GM12878 (cell line): ENCODE measurements around the gene LONRF3. TPM values are rescaled to one million over a fixed set of nuclear protein-coding genes. Genes with fewer than 3 reads are reported as not detected.

Experiments used
- ATAC-seq: fragments of 200-7000 bp; cut with Tn5 transposase; 3 replicates; pipeline ENCODE4 v1.9.1; 2020; ENCODE audit warnings: mild to moderate bottlenecking, moderate library complexity
- BruUV-seq: library from RNA; stranded (reverse); fragments of 400-500 nt; replicated peaks from 2 replicates; lab custom pipeline; 2021; lab: Mats Ljungman, UMichigan
- CTCF ChIA-PET: fragments of 300-600 bp; sonication (Branson Sonifier 250); formaldehyde crosslinking; extraction: SDS; loops from one replicate; lab custom pipeline; 2021; ENCODE audit warnings: inconsistent platforms; lab: Yijun Ruan, JAX
- POLR2A ChIA-PET: fragments of 350-600 bp; formaldehyde crosslinking; extraction: SDS; loops from one replicate; lab custom pipeline; 2021; ENCODE audit warnings: inconsistent platforms; lab: Charles Lee
- RAD21 ChIA-PET: fragments of 300-600 bp; sonication (Branson Sonifier 250); formaldehyde crosslinking; loops from one replicate; lab custom pipeline; 2023; ENCODE audit warnings: antibody characterized with exemption; ENCODE audit not compliant: unreplicated experiment; lab: Charles Lee
- SMC1A ChIA-PET: fragments of 300-600 bp; sonication (Branson Sonifier 250); formaldehyde crosslinking; loops from one replicate; lab custom pipeline; 2023; ENCODE audit not compliant: unreplicated experiment, uncharacterized antibody; lab: Charles Lee
- DNase-seq: peaks from one replicate; pipeline ENCODE4 v3.0.0-alpha.2; 2011; ENCODE audit warnings: low read depth, low spot score
- FAIRE-seq: peaks from 3 replicates; lab custom pipeline; 2011; peaks lifted over from hg19 to GRCh38; lab: Jason Lieb, UNC
- H2AFZ ChIP-seq: 2 replicates; pipeline ENCODE4 v1.6.0; 2011; ENCODE audit warnings: low read depth, low read length, control low read depth; ENCODE audit not compliant: control insufficient read depth
- H3K27ac ChIP-seq: 2 replicates; pipeline ENCODE4 v1.5.1; 2011; ENCODE audit warnings: control low read depth; ENCODE audit not compliant: control insufficient read depth, insufficient read depth
- H3K27me3 ChIP-seq, 2 experiments: replicated peaks in 1 of 2; 2 replicates each; pipeline versions ENCODE4 v1.6.0 to v1.6.1; 2011; ENCODE audit warnings: low read length in 1 of 2; ENCODE audit not compliant: control insufficient read depth in 2 of 2, insufficient read depth in 2 of 2
- H3K36me3 ChIP-seq, 2 experiments: 2 replicates each; pipeline ENCODE4 v1.5.1; 2011; ENCODE audit warnings: low read length in 1 of 2; ENCODE audit not compliant: control insufficient read depth in 2 of 2, insufficient read depth in 2 of 2
- H3K4me1 ChIP-seq: 2 replicates; pipeline ENCODE4 v1.6.1; 2011; ENCODE audit warnings: mild to moderate bottlenecking, low read length, moderate library complexity, mixed read lengths; ENCODE audit not compliant: control insufficient read depth, insufficient read depth
- H3K4me2 ChIP-seq: 2 replicates; pipeline ENCODE4 v1.6.0; 2011; ENCODE audit warnings: control low read depth; ENCODE audit not compliant: control insufficient read depth, insufficient read depth
- H3K4me3 ChIP-seq: fragments of 200-600 bp; sonication (generic); 2 replicates; pipeline ENCODE4 v1.5.1; 2016
- H3K79me2 ChIP-seq: 2 replicates; pipeline ENCODE4 v1.6.0; 2011; ENCODE audit warnings: low read length; ENCODE audit not compliant: control insufficient read depth, insufficient read depth
- H3K9ac ChIP-seq: 2 replicates; pipeline ENCODE4 v1.8.0; 2011; ENCODE audit warnings: low read length, control low read depth, mixed read lengths; ENCODE audit not compliant: control insufficient read depth, insufficient read depth
- H3K9me3 ChIP-seq: replicated peaks from 3 replicates; pipeline ENCODE4 v1.5.1; 2011; ENCODE audit warnings: mild to moderate bottlenecking, low read length; ENCODE audit not compliant: control insufficient read depth, insufficient read depth
- H4K20me1 ChIP-seq: 2 replicates; pipeline ENCODE4 v1.6.0; 2011; ENCODE audit not compliant: control insufficient read depth, insufficient read depth
- CEBPB ChIP-seq, 2 experiments: fragments of 150-350 bp in 1 of 2; IDR thresholded peaks; 2 replicates each; pipeline ENCODE4 v1.6.1; 2012 to 2014; ENCODE audit warnings: low read depth in 2 of 2, low read length in 2 of 2, borderline replicate concordance in 1 of 2, inconsistent platforms in 1 of 2
- SIN3A ChIP-seq: IDR thresholded peaks from 2 replicates; pipeline ENCODE4 v1.6.1; 2012; ENCODE audit warnings: low read depth, low read length, improper control_type of control experiment
- SMC3 ChIP-seq: IDR thresholded peaks from 2 replicates; pipeline ENCODE4 v1.6.1; 2011; ENCODE audit warnings: low read length, improper control_type of control experiment, borderline replicate concordance
- STAT3 ChIP-seq: IDR thresholded peaks from 2 replicates; pipeline ENCODE4 v1.6.1; 2011; ENCODE audit warnings: low read depth, low read length, improper control_type of control experiment
- TBL1XR1 ChIP-seq: IDR thresholded peaks from 2 replicates; pipeline ENCODE4 v1.6.1; 2012; ENCODE audit warnings: low read depth, low read length, improper control_type of control experiment
- WGBS: methylation state at CpG from one replicate; pipeline ENCODE4 v1.1.6; 2016; ENCODE audit warnings: low lambda C conversion rate; ENCODE audit not compliant: insufficient replicate concordance, insufficient coverage; ENCODE audit errors: missing lambda C conversion rate; 5-methylcytosine and 5-hydroxymethylcytosine counted together
- in situ Hi-C: fragments of 300-500 bp; cut with MboI; formaldehyde crosslinking; loops from 9 replicates; pipeline ENCODE4 v1.14.3; 2018; ENCODE audit warnings: mixed read lengths
- intact Hi-C: fragments of 100-400 bp; cut with micrococcal nuclease; formaldehyde crosslinking; loops from one replicate; pipeline ENCODE4 v1.14.2; 2022; ENCODE audit not compliant: unreplicated experiment
- polyA plus RNA-seq, 11 experiments: library from polyadenylated mRNA; depleted of rRNA in 4 of 11; unstranded in 6 of 11; stranded (reverse) in 5 of 11; fragments of >200 nt; fragmentation: Nextera tagmentation in 4 of 11; fragmentation: Illumina TruSeq in 1 of 11; extraction: Ambion mirVana in 4 of 11; extraction: Trizol in 1 of 11; gene quantifications; 1 replicate in 1 of 11; 2 replicates in 10 of 11; pipeline versions ENCODE4 v1.2.1 to v1.2.3, GENCODE V29; 2011 to 2016; ENCODE audit warnings: inconsistent platforms in 2 of 11, missing spikeins in 2 of 11, low read depth in 1 of 11
- total RNA-seq, 4 experiments: library from RNA; depleted of rRNA in 3 of 4; stranded (reverse); fragments of >200 nt in 3 of 4; fragmentation: Illumina TruSeq in 1 of 4; extraction: Trizol in 1 of 4; gene quantifications; 2 replicates each; pipeline versions ENCODE4 v1.2.1 to v1.2.3, GENCODE V29; 2013 to 2021
- TF ChIP-seq, protein P1 (sequence below): IDR thresholded peaks from 2 replicates; pipeline ENCODE4 v1.6.1; 2012; ENCODE audit warnings: low read depth, low read length, improper control_type of control experiment
- TF ChIP-seq, protein P2 (sequence below), 3 experiments: IDR thresholded peaks in 2 of 3; conservative IDR thresholded peaks in 1 of 3; 2 replicates each; pipeline ENCODE4 v1.5.1; 2011; ENCODE audit warnings: low read depth in 3 of 3, low read length in 3 of 3, mild to moderate bottlenecking in 3 of 3, control low read depth in 2 of 3, moderate library complexity in 2 of 3, inconsistent platforms in 1 of 3, mixed read lengths in 1 of 3; ENCODE audit not compliant: control insufficient read depth in 2 of 3, insufficient read depth in 1 of 3; ENCODE audit errors: extremely low read depth in 1 of 3
- TF ChIP-seq, protein P3 (sequence below): IDR thresholded peaks from 2 replicates; pipeline ENCODE4 v1.6.1; 2011; ENCODE audit warnings: borderline replicate concordance, low read depth, mild to moderate bottlenecking, moderate library complexity, mixed read lengths, low read length; ENCODE audit not compliant: insufficient read depth; ENCODE audit errors: extremely low read length
- TF ChIP-seq, protein P4 (sequence below): fragments of 450-650 bp; formaldehyde crosslinking; IDR thresholded peaks from 2 replicates; pipeline ENCODE4 v1.5.0; 2022; ENCODE audit warnings: mild to moderate bottlenecking, missing genetic modification characterization

Gene LONRF3
- total and polyA plus RNA-seq, 10 of the 15 experiments (the other 5 are each of a cell fraction or from before 2014, with no cell fraction given) = 0.05 to 0.23 (median 0.09) TPM; not detected in 3

DNA sequence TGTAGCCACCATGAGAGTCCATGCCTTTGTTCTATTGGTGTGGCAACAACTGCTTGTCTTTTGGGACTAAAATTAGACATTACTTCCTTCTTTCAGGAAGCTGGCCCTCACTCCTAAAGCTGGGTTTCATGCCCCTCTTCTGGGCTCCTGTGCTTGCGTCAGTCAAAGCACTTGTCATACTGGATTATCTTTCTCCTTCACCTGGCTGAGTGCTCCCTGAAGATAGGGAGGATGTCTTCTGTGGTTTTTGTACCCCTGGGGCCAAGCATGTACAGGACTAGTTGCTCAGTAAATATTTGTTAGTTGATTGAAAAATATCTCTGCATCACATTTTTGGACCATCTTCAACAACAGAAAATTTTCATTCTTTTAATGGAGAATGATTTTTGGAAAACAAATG is 26.1 kb upstream of the LONRF3 start:
- whole genome bisulfite sequencing = 8% methylated on average over 1 of the region's 1 CpG
- no peaks in the 10 kb centered on the region for H3K27me3 ChIP-seq
- H3K27ac ChIP-seq = no peak overlapping the region
- BruUV-seq = no TSS peak
- H3K9me3 ChIP-seq = no peaks in the 10 kb centered on the region
- POLR2A ChIA-PET = no interaction called here
- H3K79me2 ChIP-seq = no peaks in the 10 kb centered on the region
- intact Hi-C loops = no loop called here
- H3K4me2 ChIP-seq = no peak overlapping the region
- no peaks in the 10 kb centered on the region for H3K36me3 ChIP-seq
- H2AFZ ChIP-seq = no peak overlapping the region
- CTCF ChIA-PET = no interaction called here
- H3K4me1 ChIP-seq = no peaks in the 10 kb centered on the region
- ATAC-seq (no peak), FAIRE-seq (no peak), DNase-seq (no peak)
- no peaks in the 10 kb centered on the region for H4K20me1 ChIP-seq
- SMC1A ChIA-PET = no interaction called here
- RAD21 ChIA-PET = no interaction called here
- in situ Hi-C loops = no loop called here
- H3K4me3 ChIP-seq = no peak overlapping the region
- TF ChIP-seq, protein P1, sequence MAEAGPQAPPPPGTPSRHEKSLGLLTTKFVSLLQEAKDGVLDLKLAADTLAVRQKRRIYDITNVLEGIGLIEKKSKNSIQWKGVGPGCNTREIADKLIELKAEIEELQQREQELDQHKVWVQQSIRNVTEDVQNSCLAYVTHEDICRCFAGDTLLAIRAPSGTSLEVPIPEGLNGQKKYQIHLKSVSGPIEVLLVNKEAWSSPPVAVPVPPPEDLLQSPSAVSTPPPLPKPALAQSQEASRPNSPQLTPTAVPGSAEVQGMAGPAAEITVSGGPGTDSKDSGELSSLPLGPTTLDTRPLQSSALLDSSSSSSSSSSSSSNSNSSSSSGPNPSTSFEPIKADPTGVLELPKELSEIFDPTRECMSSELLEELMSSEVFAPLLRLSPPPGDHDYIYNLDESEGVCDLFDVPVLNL = no peak
- TF ChIP-seq SMC3 (no peak), STAT3 (no peak), TBL1XR1 (no peak), CEBPB (IDR thresholded peaks at IDR 0.05; ENCODE audit: borderline replicate concordance in 1 of 2, low read depth in 2 of 2, low read length in 2 of 2) (no peak), SIN3A (no peak)
- TF ChIP-seq, protein P2, sequence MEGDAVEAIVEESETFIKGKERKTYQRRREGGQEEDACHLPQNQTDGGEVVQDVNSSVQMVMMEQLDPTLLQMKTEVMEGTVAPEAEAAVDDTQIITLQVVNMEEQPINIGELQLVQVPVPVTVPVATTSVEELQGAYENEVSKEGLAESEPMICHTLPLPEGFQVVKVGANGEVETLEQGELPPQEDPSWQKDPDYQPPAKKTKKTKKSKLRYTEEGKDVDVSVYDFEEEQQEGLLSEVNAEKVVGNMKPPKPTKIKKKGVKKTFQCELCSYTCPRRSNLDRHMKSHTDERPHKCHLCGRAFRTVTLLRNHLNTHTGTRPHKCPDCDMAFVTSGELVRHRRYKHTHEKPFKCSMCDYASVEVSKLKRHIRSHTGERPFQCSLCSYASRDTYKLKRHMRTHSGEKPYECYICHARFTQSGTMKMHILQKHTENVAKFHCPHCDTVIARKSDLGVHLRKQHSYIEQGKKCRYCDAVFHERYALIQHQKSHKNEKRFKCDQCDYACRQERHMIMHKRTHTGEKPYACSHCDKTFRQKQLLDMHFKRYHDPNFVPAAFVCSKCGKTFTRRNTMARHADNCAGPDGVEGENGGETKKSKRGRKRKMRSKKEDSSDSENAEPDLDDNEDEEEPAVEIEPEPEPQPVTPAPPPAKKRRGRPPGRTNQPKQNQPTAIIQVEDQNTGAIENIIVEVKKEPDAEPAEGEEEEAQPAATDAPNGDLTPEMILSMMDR (IDR thresholded peaks at IDR 0.05 in 2 of 3, conservative IDR thresholded peaks at IDR 0.05 in 1 of 3; ENCODE audit: control insufficient read depth in 2 of 3, extremely low read depth in 1 of 3, insufficient read depth in 1 of 3, low read depth in 3 of 3, low read length in 3 of 3) = no peak
- TF ChIP-seq, protein P3, sequence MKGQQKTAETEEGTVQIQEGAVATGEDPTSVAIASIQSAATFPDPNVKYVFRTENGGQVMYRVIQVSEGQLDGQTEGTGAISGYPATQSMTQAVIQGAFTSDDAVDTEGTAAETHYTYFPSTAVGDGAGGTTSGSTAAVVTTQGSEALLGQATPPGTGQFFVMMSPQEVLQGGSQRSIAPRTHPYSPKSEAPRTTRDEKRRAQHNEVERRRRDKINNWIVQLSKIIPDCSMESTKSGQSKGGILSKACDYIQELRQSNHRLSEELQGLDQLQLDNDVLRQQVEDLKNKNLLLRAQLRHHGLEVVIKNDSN = no peak
- TF ChIP-seq, protein P4, sequence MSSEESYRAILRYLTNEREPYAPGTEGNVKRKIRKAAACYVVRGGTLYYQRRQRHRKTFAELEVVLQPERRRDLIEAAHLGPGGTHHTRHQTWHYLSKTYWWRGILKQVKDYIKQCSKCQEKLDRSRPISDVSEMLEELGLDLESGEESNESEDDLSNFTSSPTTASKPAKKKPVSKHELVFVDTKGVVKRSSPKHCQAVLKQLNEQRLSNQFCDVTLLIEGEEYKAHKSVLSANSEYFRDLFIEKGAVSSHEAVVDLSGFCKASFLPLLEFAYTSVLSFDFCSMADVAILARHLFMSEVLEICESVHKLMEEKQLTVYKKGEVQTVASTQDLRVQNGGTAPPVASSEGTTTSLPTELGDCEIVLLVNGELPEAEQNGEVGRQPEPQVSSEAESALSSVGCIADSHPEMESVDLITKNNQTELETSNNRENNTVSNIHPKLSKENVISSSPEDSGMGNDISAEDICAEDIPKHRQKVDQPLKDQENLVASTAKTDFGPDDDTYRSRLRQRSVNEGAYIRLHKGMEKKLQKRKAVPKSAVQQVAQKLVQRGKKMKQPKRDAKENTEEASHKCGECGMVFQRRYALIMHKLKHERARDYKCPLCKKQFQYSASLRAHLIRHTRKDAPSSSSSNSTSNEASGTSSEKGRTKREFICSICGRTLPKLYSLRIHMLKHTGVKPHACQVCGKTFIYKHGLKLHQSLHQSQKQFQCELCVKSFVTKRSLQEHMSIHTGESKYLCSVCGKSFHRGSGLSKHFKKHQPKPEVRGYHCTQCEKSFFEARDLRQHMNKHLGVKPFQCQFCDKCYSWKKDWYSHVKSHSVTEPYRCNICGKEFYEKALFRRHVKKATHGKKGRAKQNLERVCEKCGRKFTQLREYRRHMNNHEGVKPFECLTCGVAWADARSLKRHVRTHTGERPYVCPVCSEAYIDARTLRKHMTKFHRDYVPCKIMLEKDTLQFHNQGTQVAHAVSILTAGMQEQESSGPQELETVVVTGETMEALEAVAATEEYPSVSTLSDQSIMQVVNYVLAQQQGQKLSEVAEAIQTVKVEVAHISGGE (CRISPR knock-in tag) = no peak
- no peak overlapping the region for H3K9ac ChIP-seq
